K562 (cell line): Measurements from ENCODE around the gene FLAD1. TPM values are rescaled to one million over a fixed set of nuclear protein-coding genes. Genes with fewer than 3 reads are reported as not detected.
A peak's percentile ranks its signal among the peaks of the same experiment; 100 is the strongest.

Experiments used
- ATAC-seq: fragments of 200-7000 bp; cut with Tn5 transposase; 3 replicates; pipeline ENCODE4 v1.9.1; 2020; ENCODE audit warnings: moderate library complexity
- BruUV-seq: library from RNA; stranded (reverse); fragments of 400-500 nt; replicated peaks from 2 replicates; lab custom pipeline; 2021; lab: Mats Ljungman, UMichigan
- CTCF ChIA-PET: fragments of 300-600 bp; formaldehyde crosslinking; extraction: SDS; loops from one replicate; lab custom pipeline; 2021; ENCODE audit warnings: low intra/inter-chr PET ratio; lab: Yijun Ruan, JAX
- POLR2A ChIA-PET: fragments of 300-600, 350-650 bp; sonication (Branson Sonifier 250); formaldehyde crosslinking; extraction: SDS; loops from one replicate; lab custom pipeline; 2021; ENCODE audit warnings: antibody characterized with exemption, inconsistent platforms; lab: Yijun Ruan, JAX
- DNase-seq, 4 experiments: peaks; one replicate each; pipeline versions ENCODE4 v3.0.0 to v3.0.0-alpha.2; 2011 to 2018; ENCODE audit warnings: low spot score in 3 of 4, mixed read lengths in 3 of 4; ENCODE audit errors: extremely low read depth in 1 of 4
- FAIRE-seq: peaks from 2 replicates; lab custom pipeline; 2011; peaks lifted over from hg19 to GRCh38; lab: Jason Lieb, UNC
- H2AFZ ChIP-seq: 2 replicates; pipeline ENCODE4 v1.6.0; 2011; ENCODE audit warnings: low read depth, low read length, control low read depth, inconsistent platforms
- H3K27ac ChIP-seq: fragments of 200-600 bp; 3 replicates; pipeline ENCODE4 v1.8.0; 2011; ENCODE audit warnings: low read depth, mild to moderate bottlenecking, control low read depth, inconsistent platforms, low read length, moderate library complexity, mixed read lengths; ENCODE audit errors: extremely low read depth
- H3K27me3 ChIP-seq, 2 experiments: fragments of 300-600 bp in 1 of 2; 2 replicates in 1 of 2; 3 replicates in 1 of 2; pipeline versions ENCODE4 v1.6.0 to v1.8.0; 2011; ENCODE audit warnings: inconsistent platforms in 2 of 2, low read length in 2 of 2, mild to moderate bottlenecking in 1 of 2, mixed read lengths in 1 of 2, moderate library complexity in 1 of 2; ENCODE audit not compliant: control insufficient read depth in 2 of 2, insufficient read depth in 2 of 2
- H3K36me3 ChIP-seq: fragments of 300-600 bp; 3 replicates; pipeline ENCODE4 v1.8.0; 2011; ENCODE audit warnings: mild to moderate bottlenecking, low read length, inconsistent platforms; ENCODE audit not compliant: control insufficient read depth, insufficient read depth
- H3K4me1 ChIP-seq, 2 experiments: fragments of 200-600 bp in 1 of 2; replicated peaks in 1 of 2; 2 replicates in 1 of 2; 3 replicates in 1 of 2; pipeline versions ENCODE4 v1.5.1 to v1.8.0; 2011; ENCODE audit warnings: inconsistent platforms in 2 of 2, low read length in 2 of 2, mild to moderate bottlenecking in 1 of 2, mixed read lengths in 1 of 2, moderate library complexity in 1 of 2; ENCODE audit not compliant: control insufficient read depth in 2 of 2, insufficient read depth in 2 of 2
- H3K4me2 ChIP-seq: 2 replicates; pipeline ENCODE4 v1.6.1; 2011; ENCODE audit warnings: low read length, control low read depth, inconsistent platforms, mixed read lengths; ENCODE audit not compliant: insufficient read depth
- H3K4me3 ChIP-seq: fragments of 200-600 bp; sonication (generic), shearing (Covaris generic); 2 replicates; pipeline ENCODE4 v1.5.1; 2016; ENCODE audit warnings: control low read depth, inconsistent platforms
- H3K79me2 ChIP-seq: fragments of 200-600 bp; 3 replicates; pipeline ENCODE4 v1.8.0; 2011; ENCODE audit warnings: low read length, inconsistent platforms; ENCODE audit not compliant: control insufficient read depth, insufficient read depth
- H3K9ac ChIP-seq, 2 experiments: 2 replicates each; pipeline versions ENCODE4 v1.6.0 to v1.6.1; 2011; ENCODE audit warnings: low read depth in 2 of 2, low read length in 2 of 2, control low read depth in 1 of 2, inconsistent platforms in 1 of 2, mild to moderate bottlenecking in 1 of 2, mixed read lengths in 1 of 2; ENCODE audit not compliant: insufficient read depth in 1 of 2
- H3K9me1 ChIP-seq: one replicate; pipeline ENCODE4 v1.6.0; 2011; ENCODE audit warnings: inconsistent platforms, mild to moderate bottlenecking, low read length, moderate library complexity; ENCODE audit not compliant: control insufficient read depth, insufficient read depth
- H3K9me3 ChIP-seq: replicated peaks from 2 replicates; pipeline ENCODE4 v1.5.1; 2011; ENCODE audit warnings: low read depth, low read length, inconsistent platforms; ENCODE audit not compliant: control insufficient read depth, insufficient read depth
- H4K20me1 ChIP-seq: replicated peaks from 2 replicates; pipeline ENCODE4 v1.6.1; 2011; ENCODE audit warnings: low read length, inconsistent platforms, mixed read lengths; ENCODE audit not compliant: control insufficient read depth, insufficient read depth
- BACH1 ChIP-seq: fragments of 200-800 bp; sonication (Bioruptor generic); IDR thresholded peaks from 2 replicates; pipeline ENCODE4 v1.6.1; 2016; ENCODE audit warnings: missing genetic modification characterization, missing compliant biosample characterization
- EGR1 ChIP-seq: fragments of 450-650 bp; conservative IDR thresholded peaks from 2 replicates; pipeline ENCODE4 v1.6.1; 2017; ENCODE audit warnings: mild to moderate bottlenecking
- FOXK1 ChIP-seq: sonication (generic); formaldehyde crosslinking; IDR thresholded peaks from 2 replicates; pipeline ENCODE4 v1.8.0; 2022; ENCODE audit warnings: missing genetic modification reagents, mild to moderate bottlenecking, borderline replicate concordance
- HEY1 ChIP-seq: fragments of 250-450 bp; sonication (Bioruptor Pico); IDR thresholded peaks from 2 replicates; pipeline ENCODE4 v1.5.0; 2020; ENCODE audit warnings: mild to moderate bottlenecking, moderate library complexity, borderline replicate concordance
- NFRKB ChIP-seq: fragments of 450-650 bp; IDR thresholded peaks from 2 replicates; pipeline ENCODE4 v1.6.1; 2016; ENCODE audit warnings: low read depth
- ZC3H11A ChIP-seq: IDR thresholded peaks from 2 replicates; pipeline ENCODE4 v1.6.1; 2012; ENCODE audit warnings: low read depth, low read length, improper control_type of control experiment
- ZNF143 ChIP-seq: sonication (generic); formaldehyde crosslinking; IDR thresholded peaks from 2 replicates; pipeline ENCODE4 v1.9.0; 2022; ENCODE audit warnings: mild to moderate bottlenecking, missing genetic modification reagents
- ZNF668 ChIP-seq: fragments of 250-450 bp; sonication (Bioruptor Pico); IDR thresholded peaks from 2 replicates; pipeline ENCODE4 v1.8.0; 2022; ENCODE audit warnings: mild to moderate bottlenecking, inconsistent platforms
- WGBS: fragments of 100-300 bp; shearing (Covaris generic); methylation state at CpG from one replicate; pipeline ENCODE4 v1.1.6; 2016; ENCODE audit warnings: low coverage, mixed read lengths; ENCODE audit not compliant: insufficient coverage; ENCODE audit errors: missing lambda C conversion rate; 5-methylcytosine and 5-hydroxymethylcytosine counted together
- in situ Hi-C: fragments of 300-500 bp; cut with MboI; formaldehyde crosslinking; loops from 4 replicates; pipeline ENCODE4 v1.15.0; 2018; ENCODE audit warnings: inconsistent platforms, mixed read lengths
- intact Hi-C: fragments of 100-400 bp; cut with micrococcal nuclease; formaldehyde crosslinking; loops from 2 replicates; pipeline ENCODE4 v1.14.2; 2022
- polyA plus RNA-seq, 8 experiments: library from polyadenylated mRNA; depleted of rRNA in 4 of 8; stranded (reverse) in 5 of 8; unstranded in 3 of 8; fragments of >200 nt; fragmentation: Nextera tagmentation in 2 of 8; fragmentation: Illumina TruSeq in 1 of 8; extraction: Ambion mirVana in 2 of 8; extraction: Trizol in 1 of 8; gene quantifications; 2 replicates each; pipeline versions ENCODE4 v1.2.1 to v1.2.3, GENCODE V29; 2011 to 2014; ENCODE audit warnings: inconsistent platforms in 1 of 8, missing spikeins in 1 of 8
- total RNA-seq, 7 experiments: library from RNA; depleted of rRNA in 6 of 7; stranded (reverse); fragments of >200 nt in 6 of 7; fragmentation: Illumina TruSeq in 2 of 7; extraction: Trizol in 2 of 7; gene quantifications; 2 replicates each; pipeline versions ENCODE4 v1.2.1 to v1.2.3, GENCODE V29; 2011 to 2021; ENCODE audit warnings: low replicate concordance in 1 of 7
- TF ChIP-seq, protein P1 (sequence below): fragments of 450-650 bp; formaldehyde crosslinking; IDR thresholded peaks from 2 replicates; pipeline ENCODE4 v1.4.0; 2020; ENCODE audit warnings: mild to moderate bottlenecking, moderate library complexity

FLAD1 gene
- total and polyA plus RNA-seq, 9 of the 15 experiments (the other 6 are each of a cell fraction or from before 2014, with no cell fraction given): 24.9 to 85.8 (median 67.0) TPM

DNA sequence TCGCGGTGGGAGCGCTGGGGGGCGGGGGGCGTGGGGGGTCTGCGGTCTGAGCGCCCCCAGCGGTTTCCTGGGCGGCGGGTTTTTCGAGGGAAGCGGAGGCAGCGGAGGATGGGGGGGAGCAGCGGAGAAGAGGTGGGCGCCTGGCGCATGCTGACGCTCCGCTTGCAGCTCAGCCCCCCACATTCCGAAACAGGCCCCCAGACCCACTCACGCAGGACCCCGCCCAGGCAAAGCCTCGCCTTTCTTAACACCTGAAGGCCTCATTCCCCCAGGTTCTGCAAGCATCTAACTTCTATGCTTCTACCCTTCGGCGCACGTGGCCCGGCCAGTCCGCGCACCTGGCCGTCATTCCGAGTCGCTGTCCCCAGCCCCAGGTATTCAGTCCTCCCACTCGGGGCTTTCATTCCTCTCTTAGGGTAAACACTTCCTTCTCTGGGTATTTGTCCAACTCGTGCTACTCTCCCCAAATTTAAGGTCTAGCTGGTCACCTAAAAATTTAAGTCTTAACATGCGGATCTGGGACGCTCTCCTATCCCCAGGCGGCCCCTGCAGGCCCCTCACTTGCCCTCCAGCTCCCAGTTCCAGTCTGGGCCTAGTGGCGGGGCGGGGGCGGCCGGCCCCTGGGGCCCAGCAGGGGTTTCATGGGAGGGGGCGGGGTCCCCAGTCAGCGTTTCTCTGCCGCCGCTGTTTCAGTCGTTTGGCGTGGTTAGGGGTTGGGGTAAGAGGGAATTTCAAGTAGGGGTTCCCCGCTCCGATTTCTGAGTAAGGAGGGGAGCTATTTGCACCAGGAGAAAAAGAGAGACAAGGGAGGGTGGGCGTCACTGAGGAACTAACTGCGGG is 16.6 kb downstream of the FLAD1 start (continued):
- TF ChIP-seq EGR1: peak; percentile 88
- no peak for TF ChIP-seq ZNF143
- no peak for TF ChIP-seq BACH1
- peak; percentile 52; the same call in 1 of the 2 replicates for TF ChIP-seq ZNF668 (CRISPR knock-in tag)
- TF ChIP-seq FOXK1 (CRISPR knock-in tag): no peak; the same call in 1 of the 2 replicates
- peak; percentile 68 for TF ChIP-seq NFRKB
- TF ChIP-seq, all 486 proteins: peak for 97

DNA sequence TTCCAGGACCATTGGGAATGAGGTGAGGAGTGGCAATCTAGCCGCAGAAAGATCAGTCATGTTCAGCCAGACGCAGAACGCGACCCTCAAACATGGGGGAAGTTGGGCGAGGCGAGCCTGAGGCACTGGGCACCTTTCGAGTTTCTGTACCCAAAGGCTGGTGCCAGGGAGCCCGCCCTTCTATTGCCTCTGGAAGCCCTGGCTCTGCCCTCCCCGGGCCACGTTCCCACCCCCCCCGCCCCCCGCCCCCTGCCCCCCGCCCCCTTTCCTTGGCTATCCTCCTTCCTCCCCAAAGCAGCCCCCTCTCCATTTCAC is 17.2 kb downstream of the FLAD1 start:
- Histone ChIP-seq H3K36me3 (peaks cover 11% of the 10 kb centered on the region; the same call in 2 of the 3 replicates), H3K9me3 (no peaks in the 10 kb centered on the region), H3K79me2 (peaks cover 35% of the 10 kb centered on the region), H3K4me1 (peaks cover 32 to 60% of the 10 kb centered on the region in 2 experiments), H2AFZ (peak overlapping the region; percentile 18; the same call in 1 of the 2 replicates), H3K4me2 (peak overlapping the region; percentile 98), H3K4me3 (peak overlapping the region; percentile 71), H3K27ac (peak overlapping the region; percentile 97), H3K27me3 (no peaks in the 10 kb centered on the region), H4K20me1 (no peaks in the 10 kb centered on the region), H3K9ac (peak overlapping the region; percentile 90 to 96), H3K9me1 (no peaks in the 10 kb centered on the region)
- intact Hi-C loops: loop anchor here (2.0 to 5.0 kb wide), 4 partner anchors 40 to 443 kb away; partner anchors contain the start of genes EFNA3, PYGO2 and UBE2Q1
- POLR2A ChIA-PET: interaction anchor here (0.6 to 8.2 kb wide), 12 partner anchors 11 to 1073 kb away, joined by 3 to 80 read pairs (median 4); partner anchors contain the start of genes FLAD1 and SHC1
- CTCF ChIA-PET: interaction anchor here (0.7 to 1.6 kb wide), 4 partner anchors 17 to 1489 kb away, joined by 3 to 6 read pairs (median 5); partner anchors contain the start of gene PYGO2
- FAIRE-seq (no peak), DNase-seq (no peak), ATAC-seq (no peak)
- in situ Hi-C loops: no loop called here
- WGBS: 6% methylated on average over 3 of the region's 13 CpGs
- BruUV-seq: no TSS peak
- no peak for TF ChIP-seq ZC3H11A
- TF ChIP-seq HEY1 (CRISPR knock-in tag): no peak
- TF ChIP-seq, protein P1, sequence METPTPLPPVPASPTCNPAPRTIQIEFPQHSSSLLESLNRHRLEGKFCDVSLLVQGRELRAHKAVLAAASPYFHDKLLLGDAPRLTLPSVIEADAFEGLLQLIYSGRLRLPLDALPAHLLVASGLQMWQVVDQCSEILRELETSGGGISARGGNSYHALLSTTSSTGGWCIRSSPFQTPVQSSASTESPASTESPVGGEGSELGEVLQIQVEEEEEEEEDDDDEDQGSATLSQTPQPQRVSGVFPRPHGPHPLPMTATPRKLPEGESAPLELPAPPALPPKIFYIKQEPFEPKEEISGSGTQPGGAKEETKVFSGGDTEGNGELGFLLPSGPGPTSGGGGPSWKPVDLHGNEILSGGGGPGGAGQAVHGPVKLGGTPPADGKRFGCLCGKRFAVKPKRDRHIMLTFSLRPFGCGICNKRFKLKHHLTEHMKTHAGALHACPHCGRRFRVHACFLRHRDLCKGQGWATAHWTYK (CRISPR knock-in tag): no peak
